T-cell (primary cell): ENCODE data around the gene PDE6A. TPM values are rescaled to one million over a fixed set of nuclear protein-coding genes. Genes with fewer than 3 reads are reported as not detected.

Source experiments
- ATAC-seq, 4 experiments: fragments of 200-7000 bp in 3 of 4; fragments of 150-1000 bp in 1 of 4; cut with Tn5 transposase; replicated peaks in 1 of 4; 1 replicate in 3 of 4; 2 replicates in 1 of 4; pipeline ENCODE4 v1.10.0; 2021; ENCODE audit warnings: moderate library complexity in 3 of 4, mild to moderate bottlenecking in 2 of 4, moderate number of reproducible peaks in 1 of 4
- CTCF ChIA-PET, 2 donors: fragments of 300-600 bp; sonication (Branson Sonifier 250); formaldehyde crosslinking; loops; one replicate each; lab custom pipeline; 2022; ENCODE audit warnings: antibody characterized with exemption in 2 of 2; lab: Charles Lee
- POLR2A ChIA-PET, 2 donors: fragments of 300-600 bp; sonication (Branson Sonifier 250); formaldehyde crosslinking; loops; one replicate each; lab custom pipeline; 2022; ENCODE audit warnings: antibody characterized with exemption in 2 of 2; lab: Charles Lee
- DNase-seq, 35 experiments: peaks; one replicate each; pipeline versions ENCODE4 v3.0.0 to v3.0.0-alpha.2; 2013 to 2023
- H3K27ac ChIP-seq: one replicate; pipeline ENCODE4 v1.5.1; 2013; ENCODE audit warnings: low read length
- H3K27me3 ChIP-seq, 2 experiments: replicated peaks in 1 of 2; 1 replicate in 1 of 2; 2 replicates in 1 of 2; pipeline versions ENCODE4 v1.6.1 to v1.7.0; 2013; ENCODE audit warnings: low read length in 1 of 2, mixed read lengths in 1 of 2; ENCODE audit not compliant: control insufficient read depth in 2 of 2, insufficient read depth in 2 of 2; ENCODE audit errors: extremely low read depth in 1 of 2
- H3K36me3 ChIP-seq, 2 donors: 1 replicate in 1 of 2; 2 replicates in 1 of 2; pipeline versions ENCODE4 v1.6.1 to v1.7.0; 2013; ENCODE audit warnings: low read length in 1 of 2; ENCODE audit not compliant: control insufficient read depth in 2 of 2, insufficient read depth in 1 of 2; ENCODE audit errors: extremely low read depth in 1 of 2
- H3K4me1 ChIP-seq, 2 experiments: 1 replicate in 1 of 2; 2 replicates in 1 of 2; pipeline versions ENCODE4 v1.6.1 to v1.7.0; 2013; ENCODE audit warnings: low read length in 2 of 2, mixed read lengths in 1 of 2; ENCODE audit not compliant: insufficient read depth in 2 of 2, control insufficient read depth in 1 of 2; ENCODE audit errors: extremely low read depth in 1 of 2
- H3K4me3 ChIP-seq, 2 donors: 1 replicate in 1 of 2; 2 replicates in 1 of 2; pipeline versions ENCODE4 v1.5.1 to v1.7.0; 2013; ENCODE audit warnings: mild to moderate bottlenecking in 2 of 2, low read length in 1 of 2, moderate library complexity in 1 of 2; ENCODE audit not compliant: control insufficient read depth in 1 of 2; ENCODE audit errors: extremely low read depth in 1 of 2
- H3K9me3 ChIP-seq: 2 replicates; pipeline ENCODE4 v1.7.0; 2013
- H3K27ac Mint-ChIP-seq, 2 donors: one replicate each; pipeline ENCODE4 v1.8.0; 2020 to 2021; ENCODE audit warnings: mild to moderate bottlenecking in 2 of 2, mixed read lengths in 2 of 2
- H3K27me3 Mint-ChIP-seq, 2 donors: one replicate each; pipeline ENCODE4 v1.8.0; 2021 to 2022; ENCODE audit warnings: mixed read lengths in 2 of 2
- H3K36me3 Mint-ChIP-seq: one replicate; pipeline ENCODE4 v1.8.0; 2021; ENCODE audit warnings: mixed read lengths
- H3K4me1 Mint-ChIP-seq, 3 donors: one replicate each; pipeline ENCODE4 v1.8.0; 2020 to 2022; ENCODE audit warnings: mixed read lengths in 3 of 3, mild to moderate bottlenecking in 1 of 3
- H3K4me3 Mint-ChIP-seq, 3 donors: one replicate each; pipeline ENCODE4 v1.8.0; 2020 to 2022; ENCODE audit warnings: mild to moderate bottlenecking in 3 of 3, mixed read lengths in 3 of 3, moderate library complexity in 3 of 3
- H3K9me3 Mint-ChIP-seq, 3 donors: one replicate each; pipeline ENCODE4 v1.8.0; 2020 to 2022; ENCODE audit warnings: mixed read lengths in 3 of 3
- WGBS: methylation state at CpG from one replicate; pipeline ENCODE4 v1.1.5; 2013; ENCODE audit warnings: missing lambda C conversion rate; ENCODE audit not compliant: insufficient coverage; 5-methylcytosine and 5-hydroxymethylcytosine counted together
- total RNA-seq, 35 experiments: library from RNA in 6 of 35; stranded (reverse) in 6 of 35; fragments of 120-200 nt in 1 of 35; gene quantifications; one replicate each; pipeline versions ENCODE4 v1.2.1 to v1.2.4 and lab custom pipeline; 2013 to 2026

PDE6A gene
- total RNA-seq, 5 donors from 2014 or later (not counting 1 experiment from before 2014, with no cell fraction given): not detected

GRCh38 chr5:149808264-149808982 lies 136.2 kb downstream of the PDE6A start:
- no peaks in the 10 kb centered on the region for H3K4me1 Mint-ChIP-seq
- no peaks in the 10 kb centered on the region for H3K9me3 Mint-ChIP-seq
- ChIA-PET CTCF (no interaction called here), POLR2A (no interaction called here)
- H3K4me3 ChIP-seq: no peak overlapping the region
- H3K36me3 Mint-ChIP-seq: no peaks in the 10 kb centered on the region
- no peak overlapping the region for H3K27ac ChIP-seq
- no peak overlapping the region for H3K27ac Mint-ChIP-seq
- H3K36me3 ChIP-seq: no peaks in the 10 kb centered on the region
- no peak for DNase-seq
- H3K4me1 ChIP-seq: no peaks in the 10 kb centered on the region
- peaks cover 0 to 2% of the 10 kb centered on the region in 2 experiments for H3K27me3 ChIP-seq
- 100% methylated on average over 1 of the region's 5 CpGs for WGBS
- H3K27me3 Mint-ChIP-seq: no peaks in the 10 kb centered on the region
- no peaks in the 10 kb centered on the region for H3K9me3 ChIP-seq
- no peak overlapping the region for H3K4me3 Mint-ChIP-seq
- ATAC-seq: no peak

Other genes starting within 250 kb of the PDE6A start
- gene PPARGC1B, start 214.5 kb downstream of the PDE6A start, total RNA-seq: 1 to 10 TPM; 4.3 to 6.0 (median 5.8) TPM
- gene SLC26A2, start 16.0 kb upstream of the PDE6A start, total RNA-seq: 10 to 100 TPM in 3 of 5 donors, 1 to 10 TPM in 2; 5.2 to 11.0 (median 10.0) TPM
- 1 to 10 TPM; 1.7 to 4.5 (median 4.0) TPM for gene TIGD6, start 55.9 kb upstream of the PDE6A start, total RNA-seq
- gene HMGXB3, start 55.9 kb upstream of the PDE6A start, total RNA-seq: 10 to 100 TPM; 28.9 to 35.2 (median 30.9) TPM
- gene CSF1R, start 141.8 kb upstream of the PDE6A start, total RNA-seq: under 1 TPM in 4 of 5 donors, not detected in 1; 0.36 to 0.95 (median 0.58) TPM
- gene PDGFRB, start 211.1 kb upstream of the PDE6A start, total RNA-seq: 1 to 10 TPM in 3 of 5 donors, under 1 TPM in 2; 0.32 to 3.6 (median 1.6) TPM
- gene CDX1, start 222.0 kb upstream of the PDE6A start, total RNA-seq: under 1 TPM in 1 of 5 donors, not detected in 4; 0.23 TPM
- not detected for gene SLC6A7, start 245.3 kb upstream of the PDE6A start, total RNA-seq